HUDEP-2 (cell line): ENCODE measurements around the gene SNX30.

Experiments used
- DNase-seq, 76 experiments: peaks; one replicate each; lab custom pipeline; 2025; ENCODE audit not compliant: unreplicated experiment in 76 of 76; lab: John Stamatoyannopoulos, UW

Gene SNX30

DNA sequence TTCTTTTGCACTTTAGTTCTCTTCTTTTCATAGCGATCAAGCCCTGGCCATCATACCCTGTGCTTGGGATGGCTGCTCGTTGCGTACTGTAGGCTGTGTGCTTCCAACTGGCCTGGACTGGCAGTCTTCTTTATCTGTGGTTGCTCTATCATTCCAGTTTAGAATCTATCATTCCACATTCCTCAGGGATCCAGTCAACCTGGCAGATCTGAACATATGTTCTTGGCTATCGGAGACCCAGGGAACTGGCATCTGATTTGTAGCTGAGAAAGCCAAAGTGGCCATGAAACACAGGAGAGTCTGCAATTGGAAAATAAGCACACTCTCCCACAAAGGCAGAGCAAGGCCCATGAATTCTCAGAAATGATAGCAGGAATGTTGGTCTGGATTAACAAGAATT is 162.8 kb downstream of the SNX30 start:
- DNase-seq, result no peak

DNA sequence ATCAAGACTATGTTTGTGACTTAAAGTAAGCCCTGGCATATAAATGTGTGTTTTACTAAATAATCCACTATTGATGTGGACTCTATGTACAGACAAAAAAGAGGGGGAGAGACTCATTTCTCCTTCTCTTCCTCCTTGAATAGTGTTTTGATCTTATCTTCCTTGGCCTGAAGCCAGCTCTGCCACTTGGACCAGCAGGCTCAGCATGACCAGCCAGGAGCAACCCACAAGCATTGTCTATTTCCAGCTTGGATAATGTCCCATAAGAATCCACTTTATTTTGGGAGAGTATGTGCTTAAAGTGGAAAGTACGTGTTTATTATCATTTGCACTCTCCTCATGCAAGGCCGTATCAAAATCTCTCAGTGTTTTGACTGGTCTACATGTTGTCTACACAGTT is 164.0 kb downstream of the SNX30 start:
- peak in 2 of 76 experiments; percentile 6 to 11 for DNase-seq

- no peak for DNase-seq
These were observed 166.8 kb downstream of the SNX30 start for GRCh38 chr9:112917047-112917986.

GRCh38 chr9:112917987-112918362 is 167.4 kb downstream of the SNX30 start:
- DNase-seq, result no peak

DNA sequence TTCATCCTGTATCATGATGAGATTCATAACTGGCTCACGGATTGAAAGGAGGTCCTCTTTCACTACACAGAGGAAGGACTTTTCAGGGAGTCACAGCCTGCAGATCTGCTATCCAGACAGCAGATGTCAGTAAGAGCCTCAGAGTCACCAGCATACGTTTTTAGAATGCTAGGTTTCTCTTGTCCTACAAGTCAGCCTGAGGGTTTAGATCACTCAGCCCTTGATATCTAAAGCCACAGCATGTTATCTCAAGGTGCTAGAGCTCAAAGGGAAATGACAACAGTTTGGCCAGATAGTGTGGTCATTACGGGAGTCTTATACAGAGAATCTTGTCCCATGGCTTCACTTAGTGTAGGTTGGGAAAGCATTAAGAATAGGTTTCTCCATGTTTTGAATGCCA is 171.0 kb downstream of the SNX30 start:
- DNase-seq, result peak in 19 of 76 experiments; percentile 1 to 52 (median 33)
